IMR-90 (cell line): ENCODE measurements around the gene C3orf49. TPM values are rescaled to one million over a fixed set of nuclear protein-coding genes. Genes with fewer than 3 reads are reported as not detected.

Experiments
- ATAC-seq: fragments of 200-7000 bp; cut with Tn5 transposase; 2 replicates; pipeline ENCODE4 v1.9.1; 2020; ENCODE audit warnings: low read depth, mild to moderate bottlenecking, moderate library complexity
- BruUV-seq: library from RNA; stranded (reverse); fragments of 400-500 nt; replicated peaks from 2 replicates; lab custom pipeline; 2021; lab: Mats Ljungman, UMichigan
- CTCF ChIA-PET: fragments of 300-600 bp; formaldehyde crosslinking; extraction: SDS; loops from one replicate; lab custom pipeline; 2021; ENCODE audit warnings: antibody characterized with exemption; lab: Yijun Ruan, JAX
- POLR2A ChIA-PET: fragments of 300-600 bp; sonication (Branson Sonifier 250); formaldehyde crosslinking; loops from one replicate; lab custom pipeline; 2022; ENCODE audit warnings: antibody characterized with exemption; ENCODE audit not compliant: unreplicated experiment; lab: Charles Lee
- DNase-seq: peaks from one replicate; pipeline ENCODE4 v3.0.0; 2013
- H2AFZ ChIP-seq: replicated peaks from 2 replicates; pipeline ENCODE3; 2013; ENCODE audit warnings: low read length, mild to moderate bottlenecking; ENCODE audit not compliant: poor library complexity
- H2AK5ac ChIP-seq: 2 replicates; pipeline ENCODE4 v1.6.1; 2013; ENCODE audit warnings: low read depth, low read length, inconsistent platforms
- H2AK9ac ChIP-seq: replicated peaks from 2 replicates; pipeline ENCODE3; 2013; ENCODE audit warnings: mild to moderate bottlenecking, low read depth, low read length, moderate library complexity; ENCODE audit not compliant: poor library complexity
- H2BK120ac ChIP-seq: 2 replicates; pipeline ENCODE4 v1.6.1; 2013; ENCODE audit warnings: low read depth, low read length, inconsistent platforms
- H2BK15ac ChIP-seq: 3 replicates; pipeline ENCODE4 v1.6.1; 2013; ENCODE audit warnings: low read depth, low read length, inconsistent platforms
- H2BK20ac ChIP-seq: 2 replicates; pipeline ENCODE4 v1.6.1; 2013; ENCODE audit warnings: low read depth, mild to moderate bottlenecking, inconsistent platforms, low read length, moderate library complexity
- H2BK5ac ChIP-seq: 2 replicates; pipeline ENCODE4 v1.6.1; 2013; ENCODE audit warnings: mild to moderate bottlenecking, low read depth, low read length, inconsistent platforms; ENCODE audit not compliant: poor library complexity, severe bottlenecking
- H3K14ac ChIP-seq: replicated peaks from 2 replicates; pipeline ENCODE4 v1.6.1; 2013; ENCODE audit warnings: low read depth, low read length, inconsistent platforms
- H3K18ac ChIP-seq: 2 replicates; pipeline ENCODE4 v1.6.1; 2013; ENCODE audit warnings: low read depth, low read length, control low read depth
- H3K23ac ChIP-seq: 2 replicates; pipeline ENCODE4 v1.6.1; 2013; ENCODE audit warnings: low read depth, low read length, inconsistent platforms
- H3K27ac ChIP-seq: 2 replicates; pipeline ENCODE4 v1.5.1; 2013; ENCODE audit warnings: mild to moderate bottlenecking, control low read depth, low read length; ENCODE audit not compliant: insufficient read depth
- H3K27me3 ChIP-seq: 2 replicates; pipeline ENCODE4 v1.6.1; 2013; ENCODE audit warnings: low read length; ENCODE audit not compliant: control insufficient read depth, insufficient read depth
- H3K36me3 ChIP-seq: 2 replicates; pipeline ENCODE4 v1.6.1; 2013; ENCODE audit warnings: low read length, mixed read lengths; ENCODE audit not compliant: control insufficient read depth, insufficient read depth
- H3K4ac ChIP-seq: 2 replicates; pipeline ENCODE4 v1.6.1; 2013; ENCODE audit warnings: low read depth, low read length, inconsistent platforms
- H3K4me1 ChIP-seq: 2 replicates; pipeline ENCODE4 v1.6.1; 2013; ENCODE audit warnings: low read length, mixed read lengths; ENCODE audit not compliant: control insufficient read depth, insufficient read depth
- H3K4me2 ChIP-seq: 2 replicates; pipeline ENCODE4 v1.6.1; 2013; ENCODE audit warnings: low read depth, mild to moderate bottlenecking, control low read depth, low read length, moderate library complexity
- H3K4me3 ChIP-seq: 2 replicates; pipeline ENCODE4 v1.5.1; 2013; ENCODE audit warnings: low read depth, mild to moderate bottlenecking, control low read depth, low read length, moderate library complexity; ENCODE audit not compliant: insufficient read depth
- H3K56ac ChIP-seq: 2 replicates; pipeline ENCODE4 v1.6.1; 2013; ENCODE audit warnings: low read length, inconsistent platforms; ENCODE audit not compliant: insufficient read depth; ENCODE audit errors: extremely low read depth
- H3K79me1 ChIP-seq, 2 experiments: 2 replicates each; pipeline ENCODE4 v1.6.1; 2013; ENCODE audit warnings: low read length in 2 of 2, inconsistent platforms in 1 of 2, low read depth in 1 of 2
- H3K9ac ChIP-seq: 2 replicates; pipeline ENCODE4 v1.6.1; 2013; ENCODE audit warnings: low read depth, low read length, control low read depth
- H3K9me1 ChIP-seq: 2 replicates; pipeline ENCODE4 v1.6.1; 2013; ENCODE audit warnings: low read length, inconsistent platforms; ENCODE audit not compliant: insufficient read depth
- H3K9me3 ChIP-seq: 2 replicates; pipeline ENCODE4 v1.6.1; 2013; ENCODE audit warnings: low read length; ENCODE audit not compliant: control insufficient read depth, insufficient read depth
- H4K20me1 ChIP-seq: 2 replicates; pipeline ENCODE4 v1.6.1; 2013; ENCODE audit warnings: low read length, inconsistent platforms; ENCODE audit not compliant: insufficient read depth
- H4K5ac ChIP-seq: 2 replicates; pipeline ENCODE4 v1.6.1; 2013; ENCODE audit warnings: mild to moderate bottlenecking, low read depth, low read length, control low read depth
- H4K8ac ChIP-seq, 2 experiments: 2 replicates each; pipeline ENCODE4 v1.6.1; 2013; ENCODE audit warnings: low read depth in 2 of 2, low read length in 2 of 2, control low read depth in 1 of 2, inconsistent platforms in 1 of 2
- H4K91ac ChIP-seq: 2 replicates; pipeline ENCODE4 v1.6.1; 2013; ENCODE audit warnings: low read depth, low read length, inconsistent platforms; ENCODE audit not compliant: insufficient read depth
- CHD1 ChIP-seq: IDR thresholded peaks from 2 replicates; pipeline ENCODE4 v1.6.1; 2012; ENCODE audit warnings: low read depth, low read length, improper control_type of control experiment
- MAFK ChIP-seq: IDR thresholded peaks from 2 replicates; pipeline ENCODE4 v1.6.1; 2012; ENCODE audit warnings: low read depth, low read length, improper control_type of control experiment
- MAZ ChIP-seq: IDR thresholded peaks from 2 replicates; pipeline ENCODE4 v1.6.1; 2012; ENCODE audit warnings: low read depth, mild to moderate bottlenecking, low read length, improper control_type of control experiment, moderate library complexity, borderline replicate concordance
- MXI1 ChIP-seq: IDR thresholded peaks from 2 replicates; pipeline ENCODE4 v1.6.1; 2012; ENCODE audit warnings: low read depth, mild to moderate bottlenecking, low read length, moderate library complexity, borderline replicate concordance
- POLR2A ChIP-seq: IDR thresholded peaks from 2 replicates; pipeline ENCODE4 v1.6.1; 2012; ENCODE audit warnings: mild to moderate bottlenecking, low read depth, low read length
- RAD21 ChIP-seq: IDR thresholded peaks from 2 replicates; pipeline ENCODE4 v1.6.1; 2012; ENCODE audit warnings: low read length, improper control_type of control experiment
- RCOR1 ChIP-seq: IDR thresholded peaks from 2 replicates; pipeline ENCODE4 v1.6.1; 2012; ENCODE audit warnings: mild to moderate bottlenecking, low read length, improper control_type of control experiment; ENCODE audit not compliant: insufficient replicate concordance
- RFX5 ChIP-seq: IDR thresholded peaks from 2 replicates; pipeline ENCODE4 v1.8.0; 2012; ENCODE audit warnings: low read depth, mild to moderate bottlenecking, low read length, moderate library complexity
- SMC3 ChIP-seq: fragments of 150-350 bp; IDR thresholded peaks from 2 replicates; pipeline ENCODE4 v1.6.1; 2016; ENCODE audit warnings: low read depth, mild to moderate bottlenecking, antibody characterized with exemption, low read length, moderate library complexity
- WGBS, 2 experiments: methylation state at CpG; one replicate each; pipeline versions ENCODE4 v1.1.5 to v1.1.7; 2013; ENCODE audit warnings: missing lambda C conversion rate in 2 of 2; ENCODE audit not compliant: insufficient read length in 1 of 2; ENCODE audit errors: extremely low coverage in 2 of 2; 5-methylcytosine and 5-hydroxymethylcytosine counted together
- dilution Hi-C: fragments of 300-500 bp; cut with HindIII; formaldehyde crosslinking; loops from one replicate; pipeline ENCODE4 v1.14.3; 2018; ENCODE audit warnings: low sequenced_read_pairs; ENCODE audit not compliant: unreplicated experiment
- in situ Hi-C: fragments of 300-500 bp; cut with MboI; formaldehyde crosslinking; loops from 3 replicates; pipeline ENCODE4 v1.14.3; 2019; ENCODE audit warnings: low sequenced_read_pairs, inconsistent platforms, mixed read lengths
- intact Hi-C: fragments of 100-400 bp; cut with micrococcal nuclease; formaldehyde crosslinking; loops from 2 replicates; pipeline ENCODE4 v1.10.0; 2022
- polyA plus RNA-seq, 3 experiments: library from polyadenylated mRNA; depleted of rRNA; stranded (reverse); fragments of >200 nt; gene quantifications; 2 replicates each; pipeline ENCODE4 v1.2.3, GENCODE V29; 2012; ENCODE audit warnings: low replicate concordance in 1 of 3
- total RNA-seq: library from RNA; depleted of rRNA; stranded (reverse); fragments of >200 nt; gene quantifications from 2 replicates; pipeline ENCODE4 v1.2.3, GENCODE V29; 2012
- TF ChIP-seq, protein P1 (sequence below): conservative IDR thresholded peaks from 2 replicates; pipeline ENCODE4 v1.5.1; 2012; ENCODE audit warnings: mild to moderate bottlenecking, low read depth, low read length, improper control_type of control experiment
- TF ChIP-seq, protein P2 (sequence below): fragments of 150-350 bp; IDR thresholded peaks from 2 replicates; pipeline ENCODE4 v1.6.1; 2017; ENCODE audit warnings: mild to moderate bottlenecking, antibody characterized with exemption, low read length, low read depth

Gene C3orf49
- total and polyA plus RNA-seq, 2 of the 4 experiments (the other 2 are of a cell fraction), result not detected

DNA sequence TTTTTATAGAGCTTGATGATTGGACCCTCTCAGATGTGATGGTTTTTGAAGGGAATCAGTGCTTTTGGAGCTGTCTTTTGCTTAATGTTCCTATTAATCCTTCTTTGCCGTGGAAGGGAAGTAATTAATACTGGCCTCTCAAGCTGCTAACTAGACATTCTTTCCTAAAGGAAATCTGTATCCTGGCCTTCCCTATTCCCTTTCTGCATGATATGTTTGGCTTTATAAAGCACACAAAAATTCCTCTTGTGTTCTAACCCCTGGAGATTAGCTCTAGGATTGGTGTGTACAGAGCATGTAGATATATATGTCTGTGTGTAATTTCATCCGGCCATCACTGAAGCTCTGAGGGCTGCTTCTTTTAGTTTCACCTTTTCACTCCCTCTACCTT, 51.5 kb downstream of the C3orf49 start:
- POLR2A ChIA-PET, result no interaction called here
- in situ Hi-C loops, result no loop called here
- TF ChIP-seq MAZ (no peak), RCOR1 (no peak), SMC3 (no peak), MXI1 (no peak), POLR2A (no peak), MAFK (no peak), CHD1 (no peak), RAD21 (no peak), RFX5 (no peak)
- TF ChIP-seq, protein P1, sequence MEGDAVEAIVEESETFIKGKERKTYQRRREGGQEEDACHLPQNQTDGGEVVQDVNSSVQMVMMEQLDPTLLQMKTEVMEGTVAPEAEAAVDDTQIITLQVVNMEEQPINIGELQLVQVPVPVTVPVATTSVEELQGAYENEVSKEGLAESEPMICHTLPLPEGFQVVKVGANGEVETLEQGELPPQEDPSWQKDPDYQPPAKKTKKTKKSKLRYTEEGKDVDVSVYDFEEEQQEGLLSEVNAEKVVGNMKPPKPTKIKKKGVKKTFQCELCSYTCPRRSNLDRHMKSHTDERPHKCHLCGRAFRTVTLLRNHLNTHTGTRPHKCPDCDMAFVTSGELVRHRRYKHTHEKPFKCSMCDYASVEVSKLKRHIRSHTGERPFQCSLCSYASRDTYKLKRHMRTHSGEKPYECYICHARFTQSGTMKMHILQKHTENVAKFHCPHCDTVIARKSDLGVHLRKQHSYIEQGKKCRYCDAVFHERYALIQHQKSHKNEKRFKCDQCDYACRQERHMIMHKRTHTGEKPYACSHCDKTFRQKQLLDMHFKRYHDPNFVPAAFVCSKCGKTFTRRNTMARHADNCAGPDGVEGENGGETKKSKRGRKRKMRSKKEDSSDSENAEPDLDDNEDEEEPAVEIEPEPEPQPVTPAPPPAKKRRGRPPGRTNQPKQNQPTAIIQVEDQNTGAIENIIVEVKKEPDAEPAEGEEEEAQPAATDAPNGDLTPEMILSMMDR, result no peak
- TF ChIP-seq, protein P2, sequence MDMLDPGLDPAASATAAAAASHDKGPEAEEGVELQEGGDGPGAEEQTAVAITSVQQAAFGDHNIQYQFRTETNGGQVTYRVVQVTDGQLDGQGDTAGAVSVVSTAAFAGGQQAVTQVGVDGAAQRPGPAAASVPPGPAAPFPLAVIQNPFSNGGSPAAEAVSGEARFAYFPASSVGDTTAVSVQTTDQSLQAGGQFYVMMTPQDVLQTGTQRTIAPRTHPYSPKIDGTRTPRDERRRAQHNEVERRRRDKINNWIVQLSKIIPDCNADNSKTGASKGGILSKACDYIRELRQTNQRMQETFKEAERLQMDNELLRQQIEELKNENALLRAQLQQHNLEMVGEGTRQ, result no peak
- Histone ChIP-seq H2AFZ (no peak overlapping the region), H4K8ac (no peak overlapping the region), H4K5ac (no peak overlapping the region), H2AK5ac (no peak overlapping the region), H3K18ac (no peak overlapping the region), H2BK5ac (no peak overlapping the region), H3K27me3 (no peaks in the 10 kb centered on the region), H3K79me1 (peaks cover 46 to 74% of the 10 kb centered on the region in 2 experiments), H2AK9ac (no peak overlapping the region), H2BK15ac (no peak overlapping the region), H3K14ac (no peak overlapping the region), H4K91ac (no peak overlapping the region), H3K9me1 (peaks cover 6% of the 10 kb centered on the region), H3K4ac (no peak overlapping the region), H3K4me1 (peaks cover 3% of the 10 kb centered on the region), H3K36me3 (no peaks in the 10 kb centered on the region; the same call in 1 of the 2 replicates), H3K23ac (no peak overlapping the region), H4K20me1 (peaks cover 31% of the 10 kb centered on the region; the same call in 1 of the 2 replicates), H3K4me2 (no peak overlapping the region), H3K9me3 (no peaks in the 10 kb centered on the region), H3K56ac (no peak overlapping the region), H2BK20ac (no peak overlapping the region), H3K27ac (no peak overlapping the region), H2BK120ac (no peak overlapping the region), H3K9ac (no peak overlapping the region), H3K4me3 (no peak overlapping the region)
- dilution Hi-C loops, result no loop called here
- CTCF ChIA-PET, result interaction anchor here (0.6 to 0.9 kb wide), 3 partner anchors 28 to 1511 kb away, joined by 3 to 5 read pairs (median 3); no protein-coding TSS in a partner anchor
- DNase-seq (no peak), ATAC-seq (no peak)
- intact Hi-C loops, result no loop called here
- WGBS, 2 experiments, result no CpG with 5 or more reads among the region's 2 CpGs
- no TSS peak for BruUV-seq
